Retinal pigment epithelial cell (primary cell): ENCODE results near the gene MEOX1.

Experiments used
- DNase-seq: peaks from one replicate; pipeline ENCODE4 v3.0.0-alpha.2; 2010; ENCODE audit warnings: low read depth
- H3K4me3 ChIP-seq: 2 replicates; pipeline ENCODE4 v1.5.1; 2011; ENCODE audit warnings: mild to moderate bottlenecking, low read length, control low read depth, moderate library complexity
- TF ChIP-seq, protein P1 (sequence below): conservative IDR thresholded peaks from 2 replicates; pipeline ENCODE4 v1.5.1; 2011; ENCODE audit warnings: low read depth, low read length, control low read depth, inconsistent platforms

The MEOX1 gene

DNA sequence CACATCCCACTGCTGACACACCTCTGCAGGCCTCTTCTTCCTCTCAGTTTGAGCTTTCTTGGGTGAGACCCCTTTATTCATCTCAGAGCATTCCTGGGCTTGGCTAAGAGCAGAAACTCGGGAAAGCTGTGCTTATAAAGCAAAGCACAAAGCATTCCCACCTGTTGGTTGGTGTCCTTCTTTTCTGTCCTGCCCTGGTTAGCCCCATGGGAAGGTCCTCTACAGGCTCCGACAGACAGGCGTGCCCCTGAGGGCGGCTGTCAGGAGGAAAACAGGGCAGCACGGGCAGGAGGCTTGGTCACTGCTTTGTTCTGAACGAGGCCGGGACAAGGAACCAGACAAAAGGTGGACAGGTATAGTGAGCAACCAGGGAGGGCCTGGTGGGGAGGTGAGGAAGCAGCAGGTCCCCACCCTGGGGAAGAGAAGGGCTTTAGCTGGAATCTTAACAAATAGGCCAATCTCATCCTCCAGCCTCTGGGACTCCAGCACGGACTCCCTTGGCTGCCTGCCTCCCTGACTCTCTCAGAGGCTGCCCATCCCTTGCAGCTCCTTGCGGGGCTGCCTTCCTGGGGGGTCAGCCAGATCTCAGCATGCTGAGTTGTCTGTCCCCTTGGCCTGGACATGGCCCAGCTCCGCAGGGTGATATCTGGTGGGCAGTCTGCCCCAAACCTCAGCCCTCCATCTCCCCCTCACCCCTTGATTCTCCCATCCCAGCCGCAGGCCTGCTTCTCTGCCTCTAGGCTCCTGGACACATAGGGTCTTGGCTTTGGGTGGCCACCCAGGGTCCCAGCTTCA, 1.7 kb downstream of the MEOX1 start:
- H3K4me3 ChIP-seq = no peak overlapping the region
- TF ChIP-seq, protein P1, sequence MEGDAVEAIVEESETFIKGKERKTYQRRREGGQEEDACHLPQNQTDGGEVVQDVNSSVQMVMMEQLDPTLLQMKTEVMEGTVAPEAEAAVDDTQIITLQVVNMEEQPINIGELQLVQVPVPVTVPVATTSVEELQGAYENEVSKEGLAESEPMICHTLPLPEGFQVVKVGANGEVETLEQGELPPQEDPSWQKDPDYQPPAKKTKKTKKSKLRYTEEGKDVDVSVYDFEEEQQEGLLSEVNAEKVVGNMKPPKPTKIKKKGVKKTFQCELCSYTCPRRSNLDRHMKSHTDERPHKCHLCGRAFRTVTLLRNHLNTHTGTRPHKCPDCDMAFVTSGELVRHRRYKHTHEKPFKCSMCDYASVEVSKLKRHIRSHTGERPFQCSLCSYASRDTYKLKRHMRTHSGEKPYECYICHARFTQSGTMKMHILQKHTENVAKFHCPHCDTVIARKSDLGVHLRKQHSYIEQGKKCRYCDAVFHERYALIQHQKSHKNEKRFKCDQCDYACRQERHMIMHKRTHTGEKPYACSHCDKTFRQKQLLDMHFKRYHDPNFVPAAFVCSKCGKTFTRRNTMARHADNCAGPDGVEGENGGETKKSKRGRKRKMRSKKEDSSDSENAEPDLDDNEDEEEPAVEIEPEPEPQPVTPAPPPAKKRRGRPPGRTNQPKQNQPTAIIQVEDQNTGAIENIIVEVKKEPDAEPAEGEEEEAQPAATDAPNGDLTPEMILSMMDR = no peak

DNA sequence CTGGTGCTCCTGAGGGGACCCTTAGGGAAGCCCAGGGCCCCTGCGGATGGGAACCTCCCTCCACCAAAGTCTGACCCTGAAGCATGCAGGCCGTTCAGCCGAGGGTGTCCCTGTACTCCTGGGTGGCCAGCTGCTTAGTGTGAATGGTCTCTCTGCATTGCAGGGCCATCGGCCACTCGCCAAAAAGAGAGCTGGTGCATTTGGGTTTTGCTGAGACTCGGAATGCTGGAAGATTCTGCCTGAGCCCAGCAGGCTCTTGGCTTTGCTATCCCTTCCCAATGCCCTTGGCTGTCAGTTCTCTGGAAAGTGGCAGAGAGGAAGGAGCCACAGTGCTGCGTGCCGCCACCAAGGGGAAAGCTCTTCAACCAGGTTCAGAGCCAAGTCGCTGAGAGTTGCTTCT, 2.8 kb downstream of the MEOX1 start:
- H3K4me3 ChIP-seq = no peak overlapping the region
- no peak for DNase-seq
- TF ChIP-seq, protein P1 = no peak

More for the DNA sequence above, 1.7 kb downstream of the MEOX1 start:
- no peak for DNase-seq

DNA sequence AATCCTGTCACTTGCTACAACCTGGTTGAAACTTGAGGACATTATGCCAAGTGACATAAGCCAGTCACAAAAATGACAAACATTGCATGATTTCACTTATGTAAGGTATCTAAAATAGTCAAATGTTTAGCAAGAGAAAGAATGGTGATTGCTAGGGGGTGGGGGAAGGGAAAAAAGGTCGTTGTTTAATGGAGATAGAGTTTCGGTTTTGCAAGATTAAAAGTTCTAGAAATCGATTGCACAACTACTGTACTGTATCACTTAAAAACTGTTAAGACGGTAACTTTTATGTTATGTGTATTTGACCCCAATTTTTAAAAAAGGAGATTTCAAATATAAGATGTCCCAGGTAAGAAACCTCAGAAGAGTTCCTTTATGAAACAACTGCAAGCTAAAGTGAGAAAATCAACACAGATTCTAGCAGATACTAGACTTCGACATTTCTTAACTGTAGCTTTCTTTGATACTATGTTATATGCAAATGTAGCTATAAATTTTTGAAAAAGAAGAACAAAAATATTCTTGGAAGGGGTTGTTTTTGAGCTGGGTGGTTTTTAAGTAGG, 5.9 kb downstream of the MEOX1 start:
- TF ChIP-seq, protein P1 = no peak
- no peak for DNase-seq
- no peak overlapping the region for H3K4me3 ChIP-seq

DNA sequence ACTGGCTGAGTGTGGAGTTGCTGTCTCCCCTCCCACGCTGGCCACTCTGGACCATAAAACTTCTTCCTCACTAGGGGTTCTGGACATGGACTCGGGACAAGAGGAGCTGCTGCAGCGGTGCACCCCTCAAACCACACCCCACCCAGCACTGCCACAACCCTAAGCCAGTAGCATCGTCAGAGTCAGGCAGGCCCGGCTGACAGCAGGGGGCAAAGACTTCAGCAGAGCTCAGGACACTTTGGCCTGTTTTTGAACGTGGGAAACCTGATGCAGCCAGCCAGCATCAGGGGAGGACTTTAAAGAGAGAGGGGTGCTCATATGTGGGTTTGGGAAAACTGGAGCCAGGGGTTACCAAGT, 9.6 kb downstream of the MEOX1 start:
- DNase-seq = no peak
- TF ChIP-seq, protein P1 = no peak
- no peak overlapping the region for H3K4me3 ChIP-seq

DNA sequence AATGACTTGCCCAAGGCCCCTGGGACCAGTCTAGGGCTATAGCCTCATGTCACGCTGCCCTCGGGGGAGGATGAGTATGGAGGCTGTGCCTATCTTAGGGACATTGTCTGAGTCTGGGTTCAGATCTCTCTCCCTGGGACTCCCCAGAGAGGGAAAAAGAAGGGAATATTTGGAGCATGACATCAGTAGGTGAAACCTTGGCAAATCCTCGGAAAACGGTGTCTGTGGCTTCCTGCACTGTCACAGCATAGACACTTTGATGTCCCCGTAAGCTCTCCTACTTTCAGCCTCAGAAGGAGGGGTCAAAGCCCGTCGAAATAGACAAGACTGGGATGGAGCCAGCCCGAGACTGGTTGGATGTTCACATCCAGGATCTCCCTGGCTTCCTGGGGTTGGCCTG, 11.3 kb downstream of the MEOX1 start:
- H3K4me3 ChIP-seq = no peak overlapping the region
- no peak for DNase-seq
- TF ChIP-seq, protein P1 = no peak

DNA sequence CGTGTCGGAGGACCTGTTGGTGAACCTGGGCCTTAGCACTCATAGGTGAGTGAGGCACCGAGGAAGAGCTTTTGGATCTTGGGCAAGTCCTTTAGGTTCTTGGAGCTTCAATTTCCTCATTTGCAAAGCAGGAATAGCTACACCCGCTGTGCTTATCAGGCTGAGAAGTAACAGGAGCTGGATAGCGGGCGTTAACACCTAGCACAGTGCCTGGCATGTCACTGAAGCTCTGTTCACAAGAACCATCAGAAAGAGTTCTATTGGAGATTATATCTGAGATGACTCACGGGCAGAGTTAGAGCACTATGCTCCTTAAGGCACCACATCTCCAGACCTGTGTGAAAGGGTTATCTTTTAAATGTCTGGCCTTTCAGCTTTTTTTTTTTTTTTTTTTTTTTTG, 12.8 kb downstream of the MEOX1 start:
- DNase-seq = no peak
- no peak overlapping the region for H3K4me3 ChIP-seq
- TF ChIP-seq, protein P1 = no peak
